Measurements from ENCODE around the gene ZNF217.

- TF ChIP-seq CTCF (conservative IDR thresholded peaks at IDR 0.05 in 1 of 2, IDR thresholded peaks at IDR 0.05 in 1 of 2; ENCODE audit: low read depth in 1 of 2, low read length in 2 of 2) (no peak), EZH2 (IDR thresholded peaks at IDR 0.05; ENCODE audit: low read length, missing control alignments) (no peak)
Measured at GRCh38 chr20:53561505-53561904, 32.1 kb downstream of the ZNF217 start.

Data from fibroblast of lung (primary cell).